ENCODE measurements around the gene DAP. TPM values are rescaled to one million over a fixed set of nuclear protein-coding genes. Genes with fewer than 3 reads are reported as not detected.

DAP gene
- total RNA-seq, 4 donors from 2014 or later: 47.8 to 57.3 (median 50.0) TPM

DNA sequence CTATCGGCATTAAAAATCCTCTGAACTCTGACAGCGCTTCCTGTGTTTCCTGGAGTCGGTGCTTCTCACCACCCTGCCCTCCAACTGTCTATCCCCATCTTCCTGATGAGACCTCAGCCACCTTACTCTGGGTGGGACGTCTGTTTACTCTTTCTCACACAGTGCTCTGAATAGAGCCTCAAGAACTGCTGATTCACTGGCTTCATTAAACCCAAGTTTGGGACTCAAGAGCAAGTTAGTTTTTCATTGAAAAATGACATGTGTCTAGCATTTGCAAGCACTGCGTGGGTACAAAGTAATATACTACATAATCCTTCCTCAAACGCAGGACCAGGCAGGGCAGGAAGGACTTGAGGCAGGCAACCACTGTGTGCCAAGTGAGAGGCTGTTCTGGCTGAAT lies 49.5 kb downstream of the DAP start:
- no peak for ATAC-seq (ENCODE audit: low FRiP score)
- DNase-seq (ENCODE audit: low spot score): no peak
- TF ChIP-seq, protein P1, sequence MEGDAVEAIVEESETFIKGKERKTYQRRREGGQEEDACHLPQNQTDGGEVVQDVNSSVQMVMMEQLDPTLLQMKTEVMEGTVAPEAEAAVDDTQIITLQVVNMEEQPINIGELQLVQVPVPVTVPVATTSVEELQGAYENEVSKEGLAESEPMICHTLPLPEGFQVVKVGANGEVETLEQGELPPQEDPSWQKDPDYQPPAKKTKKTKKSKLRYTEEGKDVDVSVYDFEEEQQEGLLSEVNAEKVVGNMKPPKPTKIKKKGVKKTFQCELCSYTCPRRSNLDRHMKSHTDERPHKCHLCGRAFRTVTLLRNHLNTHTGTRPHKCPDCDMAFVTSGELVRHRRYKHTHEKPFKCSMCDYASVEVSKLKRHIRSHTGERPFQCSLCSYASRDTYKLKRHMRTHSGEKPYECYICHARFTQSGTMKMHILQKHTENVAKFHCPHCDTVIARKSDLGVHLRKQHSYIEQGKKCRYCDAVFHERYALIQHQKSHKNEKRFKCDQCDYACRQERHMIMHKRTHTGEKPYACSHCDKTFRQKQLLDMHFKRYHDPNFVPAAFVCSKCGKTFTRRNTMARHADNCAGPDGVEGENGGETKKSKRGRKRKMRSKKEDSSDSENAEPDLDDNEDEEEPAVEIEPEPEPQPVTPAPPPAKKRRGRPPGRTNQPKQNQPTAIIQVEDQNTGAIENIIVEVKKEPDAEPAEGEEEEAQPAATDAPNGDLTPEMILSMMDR (IDR thresholded peaks at IDR 0.05): no peak

GRCh38 chr5:10710513-10711128 lies 50.4 kb downstream of the DAP start:
- ATAC-seq (ENCODE audit: low FRiP score) (no peak), DNase-seq (ENCODE audit: low spot score) (no peak)
- TF ChIP-seq, protein P1 (IDR thresholded peaks at IDR 0.05): no peak

DNA sequence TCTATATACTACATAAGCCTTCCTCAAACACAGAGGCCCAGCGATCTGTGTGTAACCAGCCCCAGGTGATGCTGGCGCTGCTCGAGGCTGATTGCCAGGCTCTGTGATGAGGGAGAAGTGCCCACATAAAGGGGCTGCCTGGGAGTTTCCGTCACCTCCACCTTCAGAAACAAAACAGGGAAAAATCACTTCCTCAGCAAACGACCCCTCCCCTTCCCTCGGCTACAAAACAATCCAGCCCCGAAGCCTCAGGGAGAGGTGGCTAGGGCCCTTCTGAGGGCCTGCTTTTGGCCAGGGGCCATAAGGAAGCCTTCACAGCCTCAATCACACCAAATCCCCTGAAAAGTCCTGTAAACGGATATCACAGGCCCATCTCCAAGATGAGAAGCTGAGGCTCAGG lies 51.1 kb downstream of the DAP start:
- no peak for ATAC-seq (ENCODE audit: low FRiP score)
- TF ChIP-seq, protein P1 (IDR thresholded peaks at IDR 0.05): no peak
- no peak for DNase-seq (ENCODE audit: low spot score)

DNA sequence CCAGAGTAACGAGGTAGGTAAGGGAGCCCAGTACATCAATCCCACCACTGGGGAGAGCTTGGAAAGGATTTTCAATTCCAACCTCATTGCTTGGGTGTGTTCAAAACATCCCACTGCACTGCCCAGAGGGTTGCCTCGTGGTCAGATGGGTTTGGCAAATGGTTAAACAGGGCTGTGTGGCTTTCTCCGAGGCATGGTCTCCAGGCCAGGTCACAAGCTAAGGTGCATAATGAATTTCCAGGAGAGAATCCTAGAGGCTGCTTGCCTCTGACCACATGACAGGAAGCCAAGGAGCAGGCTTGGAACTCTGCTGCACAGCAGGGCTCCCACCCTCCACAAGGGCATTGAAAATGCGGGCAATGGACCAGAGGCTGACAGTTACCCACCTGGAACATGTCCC lies 51.6 kb downstream of the DAP start:
- TF ChIP-seq, protein P1 (IDR thresholded peaks at IDR 0.05): no peak
- DNase-seq (ENCODE audit: low spot score) (no peak), ATAC-seq (ENCODE audit: low FRiP score) (no peak)

DNA sequence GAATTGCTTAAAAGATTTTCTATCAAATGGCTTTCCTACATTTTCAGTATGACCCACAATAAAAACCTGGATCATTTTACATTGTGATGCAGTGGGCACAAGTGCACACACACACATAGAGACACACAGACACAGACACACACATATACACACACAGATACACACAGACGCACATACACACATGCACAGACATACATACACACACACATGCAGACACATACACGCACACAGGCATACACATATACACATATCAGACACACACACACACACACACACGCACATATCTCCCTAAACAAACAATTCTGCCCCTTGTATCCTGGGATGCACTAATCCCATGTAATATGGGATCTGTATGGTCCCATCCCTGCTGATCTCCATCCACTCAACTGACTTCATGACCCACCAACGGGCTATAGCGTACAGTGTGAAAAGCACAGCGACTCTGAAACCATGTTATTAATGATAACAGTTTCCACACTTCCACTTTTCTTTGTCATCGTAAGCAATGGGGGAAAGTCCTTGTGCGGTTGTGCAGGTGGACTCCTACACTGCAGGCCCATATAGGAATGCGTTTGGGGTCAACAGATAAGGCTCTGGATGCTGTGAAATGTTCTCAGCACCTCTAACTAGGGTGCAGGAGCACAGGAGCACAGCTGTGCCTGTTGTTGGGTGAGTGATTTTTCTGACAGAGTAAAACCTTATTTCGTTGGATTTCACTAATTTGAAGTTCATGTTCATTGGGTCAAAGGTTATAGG lies 52.7 kb downstream of the DAP start:
- ATAC-seq (ENCODE audit: low FRiP score): no peak
- DNase-seq (ENCODE audit: low spot score): no peak
- TF ChIP-seq, protein P1 (IDR thresholded peaks at IDR 0.05): no peak

- no peak for ATAC-seq (ENCODE audit: low FRiP score)
- TF ChIP-seq, protein P1 (IDR thresholded peaks at IDR 0.05): no peak
- no peak for DNase-seq (ENCODE audit: low spot score)
These were observed 53.6 kb downstream of the DAP start for GRCh38 chr5:10707198-10708142.
